ENCODE measurements around the gene NTM. TPM values are rescaled to one million over a fixed set of nuclear protein-coding genes. Genes with fewer than 3 reads are reported as not detected.
A peak's percentile ranks its signal among the peaks of the same experiment; 100 is the strongest.

The NTM gene
- total RNA-seq, 6 donors from 2014 or later: 4.1 to 151 (median 115) TPM

DNA sequence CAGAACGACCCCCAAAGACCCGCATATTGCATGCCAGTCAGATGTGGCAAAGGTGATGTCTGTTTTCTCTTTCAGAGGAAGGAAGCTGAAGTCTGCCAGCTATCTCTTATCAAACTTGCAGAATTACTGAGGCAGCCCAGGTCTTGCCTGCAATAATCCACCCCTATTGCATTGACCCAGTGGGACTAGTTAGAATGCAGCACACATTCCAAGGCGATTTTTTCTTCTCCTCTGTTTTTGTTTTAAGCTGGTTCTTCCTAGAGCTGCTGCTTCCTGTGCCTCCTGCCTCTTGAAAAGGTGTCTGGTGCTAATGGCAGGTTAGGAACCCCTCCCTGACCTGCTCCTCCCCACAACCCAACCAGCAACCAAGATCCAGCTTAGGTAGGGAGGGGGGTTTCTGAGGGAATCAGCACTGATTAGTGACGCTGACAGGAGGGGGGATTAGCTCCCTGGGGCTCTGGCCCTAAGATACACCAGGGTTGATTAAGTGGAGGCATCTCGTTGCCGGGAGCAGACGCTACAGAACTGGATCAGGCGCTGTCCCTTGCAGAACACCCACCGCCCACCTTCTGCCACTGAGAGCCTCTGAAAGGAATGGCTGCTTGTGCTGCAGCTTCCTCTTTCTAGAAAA lies 2.8 kb downstream of the NTM start:
- Histone ChIP-seq H3K27me3 (peaks cover 0 to 4% (median 0%) of the 10 kb centered on the region in 4 donors), H3K9me3 (no peaks in the 10 kb centered on the region), H3K27ac (peak overlapping the region in 1 of 4 donors; percentile 11), H3K36me3 (no peaks in the 10 kb centered on the region), H3K4me1 (peaks cover 0 to 13% (median 3%) of the 10 kb centered on the region in 4 donors), H3K4me3 (peak overlapping the region in 2 of 4 donors; percentile 27 to 32)
- ATAC-seq (ENCODE audit: low FRiP score in 2 of 2) (no peak), DNase-seq (no peak)
- TF ChIP-seq POLR2A (IDR thresholded peaks at IDR 0.05) (no peak), POLR2AphosphoS5 (IDR thresholded peaks at IDR 0.05) (no peak), CTCF (IDR thresholded peaks at IDR 0.05) (no peak), EP300 (IDR thresholded peaks at IDR 0.05) (no peak)
- WGBS, 2 donors: 40 to 44% methylated on average over 9 of the region's 9 CpGs

GRCh38 chr11:131373756-131374155 lies 3.3 kb downstream of the NTM start:
- TF ChIP-seq CTCF (IDR thresholded peaks at IDR 0.05): no peak
- no peak for TF ChIP-seq POLR2AphosphoS5 (IDR thresholded peaks at IDR 0.05)
- no peak for TF ChIP-seq POLR2A (IDR thresholded peaks at IDR 0.05)
- TF ChIP-seq EP300 (IDR thresholded peaks at IDR 0.05): no peak
- peaks cover 0 to 4% (median 0%) of the 10 kb centered on the region in 4 donors for H3K27me3 ChIP-seq

DNA sequence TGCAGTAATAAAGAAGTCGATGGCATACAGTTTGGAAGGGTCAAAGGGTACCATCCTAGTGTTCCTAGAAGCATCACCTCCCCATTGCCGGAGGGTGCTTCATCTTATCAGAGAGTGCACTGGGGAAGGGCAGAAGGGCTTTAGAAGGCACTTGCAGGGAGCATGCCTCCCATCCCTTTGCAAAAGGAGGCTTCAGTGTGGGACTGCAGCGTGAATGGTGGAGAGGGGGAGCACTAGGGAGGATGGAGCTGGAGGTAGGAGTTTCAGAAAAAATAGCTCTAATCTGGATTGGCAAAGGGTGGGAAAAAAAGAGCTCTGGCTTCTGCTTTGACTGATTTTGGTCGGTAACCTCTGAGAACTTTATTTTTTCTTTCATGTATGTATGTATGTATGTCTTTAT lies 5.0 kb downstream of the NTM start:
- Histone ChIP-seq H3K27me3 (peaks cover 0 to 4% (median 0%) of the 10 kb centered on the region in 4 donors), H3K4me1 (peaks cover 0 to 13% (median 3%) of the 10 kb centered on the region in 4 donors), H3K36me3 (no peaks in the 10 kb centered on the region), H3K4me3 (no peak overlapping the region), H3K9me3 (no peaks in the 10 kb centered on the region), H3K27ac (no peak overlapping the region)
- WGBS, 2 donors: 42 to 50% methylated on average over 4 of the region's 4 CpGs
- no peak for ATAC-seq (ENCODE audit: low FRiP score in 2 of 2)
- DNase-seq: no peak
- no peak for TF ChIP-seq EP300 (IDR thresholded peaks at IDR 0.05)
- no peak for TF ChIP-seq POLR2A (IDR thresholded peaks at IDR 0.05)
- no peak for TF ChIP-seq CTCF (IDR thresholded peaks at IDR 0.05)
- TF ChIP-seq POLR2AphosphoS5 (IDR thresholded peaks at IDR 0.05): no peak

More at GRCh38 chr11:131373756-131374155, 3.3 kb downstream of the NTM start:
- peak overlapping the region in 1 of 4 donors; percentile 11 for H3K27ac ChIP-seq
- ATAC-seq (ENCODE audit: low FRiP score in 2 of 2): no peak
- peaks cover 0 to 13% (median 3%) of the 10 kb centered on the region in 4 donors for H3K4me1 ChIP-seq
- no peaks in the 10 kb centered on the region for H3K9me3 ChIP-seq
- H3K36me3 ChIP-seq: no peaks in the 10 kb centered on the region
- WGBS, 2 donors: 78% methylated on average over 13 of the region's 13 CpGs
- peak in 1 of 2 donors; percentile 74 for DNase-seq
- peak overlapping the region in 1 of 4 donors; percentile 27 for H3K4me3 ChIP-seq

GRCh38 chr11:131375915-131376314 lies 5.5 kb downstream of the NTM start:
- Histone ChIP-seq H3K4me3 (no peak overlapping the region), H3K4me1 (peaks cover 0 to 9% (median 2%) of the 10 kb centered on the region in 4 donors), H3K9me3 (no peaks in the 10 kb centered on the region), H3K27me3 (peaks cover 0 to 4% (median 0%) of the 10 kb centered on the region in 4 donors), H3K36me3 (no peaks in the 10 kb centered on the region), H3K27ac (no peak overlapping the region)
- 73 to 80% methylated on average over 3 of the region's 3 CpGs for WGBS, 2 donors
- TF ChIP-seq CTCF (IDR thresholded peaks at IDR 0.05): no peak
- no peak for TF ChIP-seq POLR2AphosphoS5 (IDR thresholded peaks at IDR 0.05)
- TF ChIP-seq EP300 (IDR thresholded peaks at IDR 0.05): no peak
- no peak for TF ChIP-seq POLR2A (IDR thresholded peaks at IDR 0.05)
- ATAC-seq (ENCODE audit: low FRiP score in 2 of 2) (no peak), DNase-seq (no peak)

- Histone ChIP-seq H3K4me1 (no peaks in the 10 kb centered on the region), H3K27me3 (no peaks in the 10 kb centered on the region), H3K4me3 (no peak overlapping the region), H3K9me3 (no peaks in the 10 kb centered on the region), H3K36me3 (no peaks in the 10 kb centered on the region), H3K27ac (no peak overlapping the region)
- DNase-seq (no peak), ATAC-seq (ENCODE audit: low FRiP score in 2 of 2) (no peak)
- TF ChIP-seq EP300 (IDR thresholded peaks at IDR 0.05) (no peak), POLR2A (IDR thresholded peaks at IDR 0.05) (no peak), CTCF (IDR thresholded peaks at IDR 0.05) (no peak), POLR2AphosphoS5 (IDR thresholded peaks at IDR 0.05) (no peak)
- 67 to 80% methylated on average over 1 of the region's 1 CpG for WGBS, 2 donors
Observed at GRCh38 chr11:131378931-131379330, 8.5 kb downstream of the NTM start.
